NCI-H1048 (cell line): Measurements from ENCODE around the gene COL2A1.

Source experiments
- DNase-seq: peaks from one replicate; lab custom pipeline; 2025; lab: John Stamatoyannopoulos, UW

Gene COL2A1

DNA sequence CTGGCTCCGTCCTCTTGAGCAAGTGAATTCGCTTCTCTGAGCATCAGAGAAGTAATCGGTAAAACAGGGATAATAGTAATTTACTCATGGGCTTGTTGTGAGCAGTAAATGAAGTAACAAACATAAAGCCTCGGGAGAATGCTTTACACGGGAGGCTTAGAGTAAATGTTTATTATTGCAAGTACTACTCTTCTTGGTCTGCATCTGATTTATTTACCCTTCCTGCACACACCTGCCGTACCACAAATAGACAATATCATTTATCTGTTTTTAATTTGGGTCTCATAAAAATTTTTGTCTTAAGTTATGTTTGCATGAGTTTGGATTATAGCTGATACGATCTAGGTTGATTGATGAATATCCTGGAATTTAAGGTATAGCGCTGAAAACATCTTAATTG lies 7.8 kb upstream of the COL2A1 start:
- DNase-seq, result no peak

DNA sequence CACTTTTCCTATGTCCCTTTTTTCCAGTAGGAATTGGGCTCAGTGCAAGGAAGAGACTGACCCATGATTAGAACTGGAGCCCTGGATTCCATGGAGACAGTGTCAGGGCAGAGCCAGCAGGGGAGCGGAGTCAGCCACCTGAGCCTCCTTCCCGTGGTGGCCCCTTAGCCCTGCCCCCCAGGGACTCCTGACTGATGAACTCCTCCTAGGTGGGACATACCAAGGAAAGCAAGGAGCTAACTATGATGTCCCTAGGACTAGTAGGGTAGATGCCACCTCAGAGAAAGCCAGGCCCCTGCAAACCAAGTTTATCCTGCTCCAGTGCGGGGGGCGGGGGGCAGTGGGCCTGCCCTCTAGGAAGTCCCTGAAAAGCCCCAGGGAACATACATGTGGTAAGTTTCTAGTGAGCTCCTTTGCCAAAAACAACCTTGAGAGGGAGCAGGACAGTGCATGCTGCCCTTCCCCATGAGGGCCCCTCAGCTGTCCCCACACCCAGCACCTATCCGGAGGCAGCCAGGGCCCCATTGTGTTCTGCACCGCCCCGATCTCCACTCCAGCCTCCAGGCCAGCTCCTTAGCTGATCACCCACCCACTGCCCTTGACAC lies 6.2 kb upstream of the COL2A1 start:
- DNase-seq, result no peak

DNA sequence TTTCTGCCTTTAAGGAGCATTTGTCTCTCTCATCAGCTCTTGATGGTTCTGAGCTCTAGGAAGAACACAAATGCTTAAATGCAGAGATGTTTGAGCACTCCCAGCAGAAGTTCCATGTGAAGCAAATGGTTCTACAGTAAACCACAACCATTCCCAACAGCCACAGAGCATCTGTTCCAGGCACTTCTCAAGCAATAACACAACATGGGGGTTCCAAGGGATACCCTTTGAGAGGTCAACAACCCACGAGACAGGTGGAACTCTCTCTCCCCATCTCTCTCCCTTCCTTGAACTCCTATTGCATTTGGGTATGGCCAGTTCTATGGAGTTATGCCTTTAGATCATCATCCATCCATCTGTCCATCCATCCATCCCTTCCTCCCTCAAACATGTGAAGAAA lies 5.2 kb upstream of the COL2A1 start:
- DNase-seq, result no peak

DNA sequence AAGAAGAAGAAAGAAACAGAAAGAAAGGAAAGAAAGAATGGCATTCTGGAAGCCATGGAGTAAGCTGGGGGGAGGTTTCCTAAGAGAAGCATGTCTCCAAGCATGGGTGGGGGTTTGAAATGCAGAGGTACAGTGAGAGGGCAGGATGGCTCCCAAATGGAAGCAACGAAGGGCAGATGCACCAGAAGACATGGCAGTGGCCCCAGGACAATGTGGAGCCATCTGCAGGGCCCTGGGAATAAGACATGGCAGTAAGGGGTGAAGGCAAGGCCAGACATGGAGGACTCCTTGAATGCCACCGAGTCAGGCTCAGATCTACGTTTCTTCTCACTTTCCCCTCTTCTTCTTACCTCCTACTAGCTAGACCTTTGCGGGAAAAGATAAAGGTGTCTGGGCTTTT lies 4.7 kb upstream of the COL2A1 start:
- no peak for DNase-seq

DNA sequence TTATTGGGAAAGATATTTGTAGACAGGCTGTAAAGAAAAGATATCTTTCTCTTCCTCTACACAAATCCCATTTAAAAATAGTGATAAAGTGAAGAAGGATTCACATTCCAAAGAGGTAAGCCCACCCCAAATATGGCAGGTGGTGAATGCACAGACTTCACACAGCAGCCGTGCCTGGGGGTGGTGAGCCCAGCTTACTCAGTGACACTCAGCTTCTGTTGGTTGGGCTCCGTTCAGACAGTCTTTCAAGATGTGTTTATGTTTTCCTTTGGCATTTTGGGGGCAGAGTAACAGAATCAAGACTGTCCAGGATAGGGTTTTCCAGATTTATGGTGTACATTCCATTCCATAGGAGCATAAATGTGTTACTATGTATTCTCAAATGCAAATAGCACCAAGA lies 4.1 kb upstream of the COL2A1 start:
- DNase-seq, result no peak

DNA sequence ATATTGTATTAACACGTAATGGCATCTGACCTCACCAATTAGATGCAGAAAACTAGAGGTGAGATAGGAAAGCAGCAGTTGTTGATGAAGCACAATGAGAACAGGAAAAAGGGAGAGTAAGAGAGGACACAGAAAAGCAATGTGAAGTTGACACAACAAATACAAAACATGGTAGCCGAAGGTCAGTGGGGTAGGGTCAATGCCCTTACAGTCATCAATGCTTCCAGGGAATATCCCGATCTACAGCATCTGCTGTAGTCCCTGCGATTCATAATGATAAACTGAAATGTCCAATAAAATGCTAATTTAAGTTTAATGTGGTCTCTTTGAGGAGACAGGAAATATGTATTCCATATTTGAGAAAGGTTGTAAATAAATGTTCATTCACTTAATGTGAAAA lies 2.9 kb upstream of the COL2A1 start:
- DNase-seq, result no peak

DNA sequence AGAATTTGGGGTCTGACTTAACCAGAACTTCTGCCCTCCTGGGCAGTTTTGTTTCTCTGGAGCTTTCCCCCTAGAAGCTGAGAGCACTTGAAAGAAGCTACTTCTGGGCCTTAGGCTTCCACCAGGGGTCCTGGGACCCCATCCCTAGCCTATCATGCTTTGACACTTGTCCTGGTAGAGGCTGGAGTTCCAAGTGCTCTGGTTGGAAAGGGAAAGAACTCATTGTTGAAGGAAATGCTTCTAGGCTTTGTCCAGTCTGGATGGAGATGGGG lies 1.4 kb upstream of the COL2A1 start:
- no peak for DNase-seq

DNA sequence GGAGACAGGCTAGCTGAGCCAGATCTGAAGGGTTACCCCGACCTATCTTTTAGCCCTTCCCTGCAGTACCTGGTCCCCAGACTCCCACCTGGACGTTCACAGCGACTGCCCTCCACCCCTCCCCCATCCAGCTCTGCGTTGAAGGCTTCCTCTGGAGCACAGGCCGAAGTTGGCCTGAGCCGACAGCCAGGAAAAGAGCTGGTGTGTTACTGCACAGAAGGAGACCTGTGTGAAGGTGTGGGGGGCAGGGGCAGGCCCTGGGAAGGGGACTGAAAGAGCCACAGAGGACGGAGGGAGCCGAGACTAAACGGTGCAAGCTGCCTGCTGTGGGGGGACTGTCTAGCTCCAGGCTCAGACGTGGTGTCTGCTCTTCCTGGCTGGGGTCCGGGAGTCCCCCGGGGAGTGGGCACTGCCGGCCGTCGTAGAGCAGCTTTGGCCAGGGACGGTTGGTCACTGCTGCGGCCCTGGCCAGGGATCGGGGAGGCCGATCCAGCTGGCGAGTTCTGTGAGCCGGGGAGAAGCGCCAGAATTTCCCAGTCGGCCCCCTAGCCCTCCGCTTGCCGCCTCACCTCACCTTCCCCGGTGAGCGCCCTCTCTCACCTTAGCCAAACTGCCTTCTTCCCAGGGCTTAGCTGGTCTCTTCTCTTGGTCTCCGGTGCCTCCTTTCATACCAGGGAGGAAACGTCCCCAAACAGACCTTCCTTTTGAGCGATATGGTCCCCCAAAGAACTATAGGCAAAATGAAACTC lies 899 bp upstream of the COL2A1 start:
- DNase-seq, result no peak

DNA sequence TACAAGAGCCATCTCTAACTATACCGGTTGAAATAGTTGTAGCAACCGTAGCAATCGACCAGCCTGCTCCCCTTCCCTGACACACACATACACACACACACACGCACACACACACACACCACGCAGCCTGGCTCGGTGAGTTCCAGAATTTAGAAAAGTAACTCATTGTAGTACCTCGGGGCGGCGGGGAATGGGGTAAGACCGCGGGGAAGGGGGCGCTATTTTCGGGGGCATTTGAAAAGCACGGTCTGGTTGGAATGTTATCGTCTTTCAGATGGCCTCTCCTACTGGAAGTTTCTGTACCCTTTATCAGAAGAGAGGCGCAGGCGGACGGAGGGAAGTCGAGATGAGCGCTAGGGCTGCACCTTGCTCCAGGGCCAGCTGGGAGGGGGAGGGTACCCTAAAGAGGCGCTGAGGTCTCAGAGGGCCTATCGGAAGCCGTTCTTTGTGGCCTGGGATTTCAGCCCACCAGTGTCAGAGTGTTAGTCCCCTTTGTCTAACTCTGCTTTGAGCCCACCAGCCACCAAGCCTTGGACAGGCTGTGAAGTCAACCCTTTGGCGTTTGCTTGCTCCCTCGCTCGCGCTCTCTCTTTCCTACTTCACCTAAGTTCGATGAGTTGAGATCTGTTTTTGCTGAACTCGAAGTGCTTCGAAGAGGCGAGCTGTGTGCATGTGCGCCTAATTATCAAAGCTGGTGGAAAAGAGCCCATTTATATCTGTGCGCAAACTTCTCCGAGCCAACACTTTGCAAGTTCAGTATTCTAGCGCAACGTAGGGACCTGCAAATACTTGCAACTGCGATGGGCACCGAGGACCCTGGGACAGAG lies 837 bp downstream of the COL2A1 start:
- no peak for DNase-seq

DNA sequence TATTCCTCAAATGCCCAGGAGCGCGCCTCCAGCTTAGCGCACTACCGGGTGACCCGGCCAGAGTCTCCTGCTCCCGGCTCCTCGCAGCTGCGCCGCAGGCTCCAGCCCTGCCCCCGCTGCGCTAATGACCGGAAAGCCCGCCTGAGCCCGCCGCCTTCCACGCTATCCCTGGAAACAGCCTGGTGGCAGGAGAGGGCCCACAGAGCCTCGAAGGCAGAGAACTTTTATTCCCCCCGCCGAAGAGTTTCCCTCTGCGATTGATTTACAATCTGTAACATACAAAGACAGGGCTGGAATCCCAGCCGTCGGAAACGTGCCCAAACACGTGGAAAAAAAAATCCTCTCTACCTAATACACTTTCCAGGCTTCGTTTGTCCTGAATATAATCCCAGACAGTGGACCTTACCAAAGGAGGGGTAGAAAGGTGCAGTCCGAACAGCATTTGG lies 1.5 kb downstream of the COL2A1 start:
- DNase-seq, result no peak

DNA sequence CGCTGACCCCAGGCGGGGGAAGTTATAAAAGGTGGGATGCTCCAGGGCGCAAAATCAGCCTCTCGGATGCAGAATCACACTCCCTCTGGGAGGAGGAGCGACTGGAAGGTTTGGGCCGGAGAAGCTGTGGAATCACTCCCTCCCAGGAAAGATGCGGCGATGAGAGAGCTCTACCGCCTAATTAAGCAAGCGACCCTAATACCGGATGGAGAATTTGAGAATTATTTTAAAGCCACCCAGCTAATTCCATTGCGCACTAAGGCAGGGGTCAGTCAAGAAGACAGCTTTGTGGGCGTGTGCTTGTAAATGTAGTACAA lies 1.9 kb downstream of the COL2A1 start:
- no peak for DNase-seq

DNA sequence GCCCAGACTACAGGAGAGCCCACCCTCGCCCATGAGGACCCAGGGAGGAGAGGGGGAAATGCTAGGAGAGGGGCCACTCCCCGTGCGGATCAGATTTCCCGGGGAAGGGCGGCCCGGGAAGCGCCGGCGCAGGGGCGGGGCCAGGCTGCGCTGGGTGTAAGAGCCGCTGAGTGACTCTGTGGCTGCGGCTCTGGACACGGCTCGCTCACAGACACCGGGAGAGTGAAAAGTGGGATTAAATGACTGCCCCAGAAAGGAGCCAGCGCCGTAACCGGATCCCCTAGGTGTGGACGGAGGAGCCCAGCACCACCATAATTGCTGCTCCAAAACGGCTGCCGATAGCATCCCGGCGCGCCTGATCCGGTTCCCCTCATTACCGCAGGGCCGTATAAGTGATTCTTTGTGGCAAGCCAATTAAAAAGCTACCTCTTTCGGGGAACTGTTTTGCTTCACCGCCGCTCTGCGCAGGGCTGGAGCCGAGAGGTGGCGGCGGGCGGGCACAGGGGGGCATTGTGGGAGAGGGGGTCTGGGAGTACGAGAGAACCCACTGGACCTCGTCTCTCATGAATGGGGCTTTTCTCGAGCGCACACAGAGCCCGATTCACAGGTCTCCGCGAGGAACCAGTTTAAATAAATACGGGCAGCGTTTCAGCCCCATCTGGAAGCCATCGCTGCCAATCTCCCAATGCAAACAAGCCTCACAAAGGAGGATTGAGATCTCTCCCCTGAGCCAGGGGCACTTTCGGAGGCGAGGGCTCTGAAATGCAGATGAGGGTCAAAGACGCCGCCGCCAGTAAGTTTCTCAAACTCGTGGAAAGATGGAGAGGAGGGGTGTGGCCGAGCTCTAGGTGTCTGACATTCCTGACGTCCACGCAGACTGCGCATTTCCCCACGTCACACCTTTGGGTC lies 2.5 kb downstream of the COL2A1 start:
- peak; percentile 49 for DNase-seq

DNA sequence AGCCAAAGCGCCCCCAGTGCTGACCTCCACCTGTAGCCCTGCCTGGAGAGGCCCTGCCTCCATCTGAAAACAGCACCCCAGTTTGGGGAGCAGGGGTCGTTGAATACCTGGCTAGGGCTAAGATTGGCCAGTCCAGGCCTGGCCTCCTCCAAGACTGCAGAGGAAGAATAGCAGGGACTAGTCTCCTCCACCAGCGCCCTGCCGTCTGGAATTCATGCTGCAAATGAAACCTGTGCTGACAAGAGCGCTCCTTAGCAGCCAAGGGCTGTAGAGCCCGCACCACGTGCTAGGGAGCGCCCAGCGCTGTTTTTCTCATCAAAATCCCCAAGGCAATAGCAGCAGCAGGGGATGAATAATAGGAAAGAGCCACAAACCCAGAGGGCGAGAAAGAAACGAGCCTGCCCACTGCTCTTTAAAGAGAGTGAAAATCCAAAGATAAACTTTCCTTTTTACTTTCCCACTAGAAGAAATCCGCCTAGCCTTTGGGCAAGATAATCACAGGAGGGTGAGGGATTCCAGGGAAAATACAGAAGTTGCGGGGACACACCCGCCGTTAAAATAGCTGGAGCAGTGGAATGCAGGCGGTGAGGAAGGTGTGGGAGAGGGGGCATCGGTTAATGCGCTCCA lies 3.3 kb downstream of the COL2A1 start:
- DNase-seq, result no peak

DNA sequence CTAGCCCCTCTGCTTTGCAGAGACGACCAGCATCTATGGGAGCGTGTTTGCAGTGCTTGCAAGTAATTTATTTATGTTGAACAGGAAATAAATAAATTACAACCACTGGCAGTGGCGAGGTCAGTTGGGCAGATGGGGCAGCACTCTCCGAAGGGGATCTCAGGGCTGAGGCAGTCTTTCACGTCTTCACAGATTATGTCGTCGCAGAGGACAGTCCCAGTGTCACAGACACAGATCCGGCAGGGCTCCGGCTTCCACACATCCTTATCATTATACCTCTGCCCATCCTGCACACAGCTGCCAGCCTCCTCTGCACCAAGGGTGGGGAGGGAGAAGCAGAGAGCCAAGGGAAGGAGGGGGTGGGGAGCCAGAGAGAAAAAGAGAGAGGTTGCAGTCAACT lies 4.5 kb downstream of the COL2A1 start:
- DNase-seq, result no peak

DNA sequence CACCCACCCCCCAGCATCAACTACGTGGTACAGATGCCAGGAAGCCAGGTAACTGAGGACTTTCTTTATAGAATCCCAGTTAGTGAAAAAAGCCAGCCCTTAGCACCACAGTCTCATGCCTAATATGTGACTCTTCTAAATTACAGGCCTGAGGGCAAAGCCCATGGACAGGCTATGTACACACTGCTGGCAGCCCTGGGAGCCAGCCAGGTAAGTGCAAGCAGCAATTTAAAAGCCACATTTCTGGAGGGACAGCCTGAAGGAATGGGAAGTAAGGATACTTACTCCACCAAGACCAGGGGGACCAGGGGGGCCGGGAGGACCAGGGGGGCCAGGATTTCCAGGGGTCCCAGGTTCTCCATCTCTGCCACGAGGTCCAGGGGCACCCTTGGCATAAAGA lies 7.0 kb downstream of the COL2A1 start:
- no peak for DNase-seq

DNA sequence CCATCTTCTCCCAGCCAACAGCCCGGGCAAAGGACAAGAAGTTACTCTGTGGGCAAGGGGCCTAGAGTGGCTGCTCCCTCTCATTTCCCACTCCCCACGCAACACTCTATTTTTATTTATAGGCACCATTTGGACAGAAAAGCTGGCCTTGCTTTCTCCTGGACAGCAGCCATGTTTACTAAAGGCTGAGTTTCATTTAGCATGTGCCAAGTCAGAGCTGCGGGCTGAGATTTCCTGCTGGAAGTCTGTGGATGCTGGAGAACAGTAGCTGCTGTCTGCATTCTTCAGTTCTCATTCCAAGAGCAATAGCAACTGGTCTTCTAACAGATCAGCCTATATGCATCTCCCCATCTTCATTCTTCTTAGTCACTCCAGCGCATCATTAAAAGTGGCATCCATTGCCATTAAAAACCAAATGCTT lies 8.3 kb downstream of the COL2A1 start:
- no peak for DNase-seq

DNA sequence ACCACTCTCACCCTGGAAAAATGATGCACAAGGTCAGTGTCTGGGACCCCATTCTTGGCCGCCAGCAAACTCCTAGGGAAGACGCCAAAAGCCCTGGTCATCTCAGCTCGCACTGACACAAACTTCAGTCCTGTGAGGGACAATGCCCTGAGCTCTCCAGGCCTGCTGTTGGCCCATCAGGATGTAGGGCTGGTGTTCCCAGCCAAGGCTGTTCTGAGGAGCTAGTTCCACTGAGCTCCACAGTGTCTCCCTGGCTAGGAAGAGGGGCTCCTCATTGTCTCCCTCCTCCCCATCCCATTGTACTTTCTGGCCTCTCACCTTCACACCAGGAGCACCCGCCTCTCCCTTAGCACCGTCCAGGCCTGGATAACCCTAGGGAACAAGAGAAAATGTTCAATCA lies 10.8 kb downstream of the COL2A1 start:
- DNase-seq, result no peak

DNA sequence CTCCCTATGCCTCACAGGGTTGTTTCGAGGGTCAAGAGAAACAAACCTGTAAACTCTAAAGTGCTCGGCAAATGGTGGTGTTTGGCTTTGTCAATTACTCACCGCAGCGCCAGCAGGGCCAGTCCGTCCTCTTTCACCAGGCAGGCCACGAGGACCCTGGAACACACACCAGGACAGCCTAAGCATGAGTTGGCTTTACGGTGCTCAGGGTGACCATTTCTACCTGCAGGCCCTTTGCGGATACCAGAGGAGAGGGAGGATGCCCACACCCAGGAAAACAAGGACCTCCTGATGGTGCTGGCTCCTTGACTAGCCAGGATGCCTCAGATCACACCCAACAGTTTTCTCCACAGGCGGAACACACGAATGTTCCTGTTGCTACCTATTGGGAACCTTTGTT lies 11.5 kb downstream of the COL2A1 start:
- DNase-seq, result no peak

DNA sequence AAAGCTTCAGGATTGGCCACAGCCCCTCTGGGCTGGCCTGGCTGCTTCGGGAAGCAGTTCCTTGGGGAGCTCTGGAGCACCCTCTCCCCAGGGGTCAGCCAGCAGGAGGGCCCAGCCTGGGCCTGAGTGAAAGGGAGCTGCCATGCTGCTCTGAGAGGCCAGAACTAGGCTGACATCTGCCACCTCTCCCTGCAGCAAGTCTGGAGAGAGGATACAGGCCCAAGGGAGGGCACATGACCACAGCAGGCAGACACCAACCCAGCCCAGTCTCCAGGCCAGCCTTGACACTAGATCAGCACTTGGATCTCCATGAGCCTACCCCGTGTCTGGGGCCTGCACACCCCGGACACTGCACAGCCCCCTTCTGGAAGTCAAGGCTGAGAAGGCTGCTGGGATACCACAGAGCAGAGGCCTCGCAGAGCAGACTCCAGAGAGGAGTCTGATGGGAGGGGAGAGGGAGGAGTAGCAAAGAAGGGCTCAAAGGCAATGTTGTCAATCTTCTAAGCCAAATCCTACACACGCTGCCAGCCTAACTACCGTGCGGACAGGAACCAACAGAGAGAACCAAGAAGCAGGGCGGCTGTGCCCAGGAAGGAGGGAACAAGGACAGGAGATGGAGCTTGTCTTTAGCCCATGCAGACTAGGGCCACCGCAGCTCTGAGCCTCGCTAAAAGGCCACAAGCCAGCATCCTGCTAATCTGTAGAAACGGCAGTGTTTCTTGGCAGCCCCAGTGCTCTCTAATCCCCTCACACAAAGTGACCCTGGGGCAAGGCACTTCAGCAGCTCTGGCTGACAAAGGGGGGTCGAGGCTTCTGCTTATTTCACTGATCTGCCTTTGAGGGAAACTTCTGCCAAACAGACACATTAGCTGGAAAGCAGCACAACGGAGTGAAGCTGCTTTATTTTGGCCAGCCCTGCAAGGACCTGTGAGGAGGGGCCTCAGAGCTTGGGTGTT lies 12.9 kb downstream of the COL2A1 start:
- no peak for DNase-seq

DNA sequence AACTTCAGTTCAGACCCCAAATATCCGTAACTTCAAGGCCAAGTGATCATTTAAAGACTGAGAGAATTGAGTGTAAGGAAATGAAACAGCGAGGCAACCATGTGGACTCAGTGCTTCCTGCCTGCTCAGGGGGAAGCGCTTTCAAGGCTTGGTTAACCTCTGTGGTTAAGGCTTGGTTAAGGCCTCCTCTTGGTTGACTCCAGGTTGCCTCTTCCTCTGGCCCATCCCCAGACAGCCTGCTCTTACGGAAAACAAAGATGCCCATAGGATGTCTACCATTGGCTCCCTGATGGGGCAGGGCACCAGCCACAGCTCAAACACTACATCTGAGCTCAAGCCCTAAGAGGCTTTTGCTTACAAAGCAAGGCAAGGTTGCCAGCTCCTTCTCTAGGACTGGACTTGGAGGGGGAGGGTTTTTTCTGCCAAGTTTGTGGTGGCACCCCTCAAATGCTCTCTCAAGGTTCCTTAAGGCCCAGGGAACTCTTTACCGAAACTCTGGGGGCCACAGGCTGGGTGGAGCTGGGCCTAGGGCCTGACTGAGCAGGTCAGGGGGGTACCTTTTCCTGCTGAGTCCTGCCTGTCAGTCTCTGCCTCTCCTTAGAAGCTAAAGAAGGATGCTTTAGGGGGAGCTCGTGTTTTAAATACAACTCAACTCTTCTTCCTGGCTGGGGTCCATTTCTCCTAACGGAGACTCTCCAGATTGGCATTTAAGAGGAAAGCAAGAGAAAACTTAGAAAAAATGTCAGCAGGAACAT lies 13.7 kb downstream of the COL2A1 start:
- DNase-seq, result no peak
